Measurements from ENCODE around the gene PCYT1B. TPM values are rescaled to one million over a fixed set of nuclear protein-coding genes. Genes with fewer than 3 reads are reported as not detected.
A peak's percentile ranks its signal among the peaks of the same experiment; 100 is the strongest.

Gene PCYT1B
- under 1 TPM; 0.14 to 0.24 TPM for total RNA-seq

- peak within 1 kb of the TSS; percentile 60 for H3K4me3 Mint-ChIP-seq
- CTCF ChIA-PET, result interaction anchor here (1.3 kb wide), 1 partner anchor 29 kb away, joined by 6 read pairs; no protein-coding TSS in a partner anchor
- H3K36me3 Mint-ChIP-seq, result no peaks in the 10 kb centered on the region
- H3K27ac Mint-ChIP-seq, result no peak within 1 kb of the TSS
- POLR2A ChIA-PET, result no interaction called here
- intact Hi-C loops (cut with micrococcal nuclease), result loop anchor here (5.0 kb wide), 1 partner anchor 35 kb away; no protein-coding TSS in a partner anchor
- no peaks in the 10 kb centered on the region for H3K9me3 Mint-ChIP-seq
- H3K4me1 Mint-ChIP-seq (ENCODE audit: low read depth), result peaks cover 14% of the 10 kb centered on the region
- H3K27me3 Mint-ChIP-seq, result peaks cover 12% of the 10 kb centered on the region
- DNase-seq, result peak; percentile 71
Observed at GRCh38 chrX:24647257-24648058, at the start of gene PCYT1B. Gene PCYT1B (minus strand): TSS chrX:24647347. CDS start chrX:24647105, 242 bp downstream.

GRCh38 chrX:24696294-24696693 is 49.1 kb upstream of the PCYT1B start:
- Mint-ChIP-seq H3K4me1 (ENCODE audit: low read depth) (peaks cover 24% of the 10 kb centered on the region), H3K36me3 (peaks cover 19% of the 10 kb centered on the region), H3K27ac (no peak overlapping the region), H3K9me3 (no peaks in the 10 kb centered on the region), H3K4me3 (no peak overlapping the region), H3K27me3 (no peaks in the 10 kb centered on the region)
- POLR2A ChIA-PET, result no interaction called here
- CTCF ChIA-PET, result no interaction called here
- no peak for DNase-seq
- intact Hi-C loops (cut with micrococcal nuclease), result no loop called here

- Mint-ChIP-seq H3K27me3 (no peaks in the 10 kb centered on the region), H3K36me3 (peaks cover 17% of the 10 kb centered on the region), H3K4me1 (ENCODE audit: low read depth) (peaks cover 24% of the 10 kb centered on the region), H3K27ac (peak overlapping the region; percentile 89), H3K9me3 (no peaks in the 10 kb centered on the region), H3K4me3 (peak overlapping the region; percentile 87)
- intact Hi-C loops (cut with micrococcal nuclease), result no loop called here
- CTCF ChIA-PET, result interaction anchor here (0.7 to 1.9 kb wide), 3 partner anchors 18 to 323 kb away, joined by 3 to 5 read pairs (median 4); no protein-coding TSS in a partner anchor
- no peak for DNase-seq
- POLR2A ChIA-PET, result no interaction called here
Observed at GRCh38 chrX:24694825-24695224, 47.7 kb upstream of the PCYT1B start.

- ChIA-PET CTCF (interaction anchor here (1.9 kb wide), 1 partner anchor 298 kb away, joined by 4 read pairs; no protein-coding TSS in a partner anchor), POLR2A (no interaction called here)
- peak; percentile 89 for DNase-seq
- intact Hi-C loops (cut with micrococcal nuclease), result loop anchor here (1.0 kb wide), 1 partner anchor 10 kb away; no protein-coding TSS in a partner anchor
- Mint-ChIP-seq H3K4me3 (peak within 1 kb of the TSS; percentile 87), H3K27ac (peak within 1 kb of the TSS; percentile 89), H3K36me3 (peaks cover 16% of the 10 kb centered on the region), H3K9me3 (no peaks in the 10 kb centered on the region), H3K27me3 (no peaks in the 10 kb centered on the region), H3K4me1 (ENCODE audit: low read depth) (peaks cover 24% of the 10 kb centered on the region)
Observed at GRCh38 chrX:24693453-24694202, 46.5 kb upstream of the PCYT1B start, which contains the start of gene POLA1. Gene POLA1 (plus strand): TSS chrX:24693918. CDS start chrX:24693962, 44 bp downstream.

GRCh38 chrX:24692305-24692704 is 45.2 kb upstream of the PCYT1B start:
- intact Hi-C loops (cut with micrococcal nuclease), result no loop called here
- no peak for DNase-seq
- POLR2A ChIA-PET, result no interaction called here

GRCh38 chrX:24684048-24684447 is 36.9 kb upstream of the PCYT1B start:
- H3K36me3 Mint-ChIP-seq, result no peaks in the 10 kb centered on the region
- intact Hi-C loops (cut with micrococcal nuclease), result loop anchor here (5.0 kb wide), 2 partner anchors 37 to 172 kb away; partner anchors contain the start of gene PCYT1B
- no peak overlapping the region for H3K27ac Mint-ChIP-seq

More at GRCh38 chrX:24692305-24692704, 45.2 kb upstream of the PCYT1B start:
- H3K27me3 Mint-ChIP-seq, result no peaks in the 10 kb centered on the region
- CTCF ChIA-PET, result no interaction called here
- peaks cover 16% of the 10 kb centered on the region for H3K36me3 Mint-ChIP-seq
- peaks cover 24% of the 10 kb centered on the region for H3K4me1 Mint-ChIP-seq (ENCODE audit: low read depth)
- no peak overlapping the region for H3K4me3 Mint-ChIP-seq
- H3K9me3 Mint-ChIP-seq, result no peaks in the 10 kb centered on the region
- H3K27ac Mint-ChIP-seq, result no peak overlapping the region

GRCh38 chrX:24682739-24683432 is 35.7 kb upstream of the PCYT1B start:
- no peak overlapping the region for H3K4me3 Mint-ChIP-seq
- peak overlapping the region; percentile 58 for H3K27ac Mint-ChIP-seq
- H3K36me3 Mint-ChIP-seq, result no peaks in the 10 kb centered on the region
- DNase-seq, result peak; percentile 58
- POLR2A ChIA-PET, result interaction anchor here (1.7 kb wide), 1 partner anchor 20 kb away, joined by 7 read pairs; no protein-coding TSS in a partner anchor
- peaks cover 9% of the 10 kb centered on the region for H3K9me3 Mint-ChIP-seq
- H3K27me3 Mint-ChIP-seq, result peaks cover 2% of the 10 kb centered on the region
- CTCF ChIA-PET, result no interaction called here
- intact Hi-C loops (cut with micrococcal nuclease), result loop anchor here (1.0 to 5.0 kb wide), 4 partner anchors 10 to 203 kb away; partner anchors contain the start of genes PCYT1B and POLA1
- H3K4me1 Mint-ChIP-seq (ENCODE audit: low read depth), result peaks cover 16% of the 10 kb centered on the region

More at GRCh38 chrX:24684048-24684447, 36.9 kb upstream of the PCYT1B start:
- Mint-ChIP-seq H3K9me3 (peaks cover 9% of the 10 kb centered on the region), H3K4me1 (ENCODE audit: low read depth) (peaks cover 16% of the 10 kb centered on the region), H3K4me3 (no peak overlapping the region), H3K27me3 (no peaks in the 10 kb centered on the region)
- no peak for DNase-seq
- ChIA-PET POLR2A (no interaction called here), CTCF (no interaction called here)

- peaks cover 2% of the 10 kb centered on the region for H3K27me3 Mint-ChIP-seq
- peak; percentile 10 for DNase-seq
- no peaks in the 10 kb centered on the region for H3K9me3 Mint-ChIP-seq
- intact Hi-C loops (cut with micrococcal nuclease), result no loop called here
- peaks cover 1% of the 10 kb centered on the region for H3K4me1 Mint-ChIP-seq (ENCODE audit: low read depth)
- ChIA-PET POLR2A (no interaction called here), CTCF (interaction anchor here (0.7 to 2.1 kb wide), 9 partner anchors 10 to 71 kb away, joined by 3 to 7 read pairs (median 4); partner anchors contain the start of gene PCYT1B)
- H3K36me3 Mint-ChIP-seq, result no peaks in the 10 kb centered on the region
- no peak overlapping the region for H3K27ac Mint-ChIP-seq
- H3K4me3 Mint-ChIP-seq, result no peak overlapping the region
Observed at GRCh38 chrX:24676403-24677024, 29.4 kb upstream of the PCYT1B start.

GRCh38 chrX:24673424-24673823 is 26.3 kb upstream of the PCYT1B start:
- Mint-ChIP-seq H3K4me1 (ENCODE audit: low read depth) (no peaks in the 10 kb centered on the region), H3K27me3 (no peaks in the 10 kb centered on the region), H3K9me3 (no peaks in the 10 kb centered on the region), H3K27ac (no peak overlapping the region), H3K36me3 (no peaks in the 10 kb centered on the region), H3K4me3 (no peak overlapping the region)
- intact Hi-C loops (cut with micrococcal nuclease), result no loop called here
- POLR2A ChIA-PET, result no interaction called here
- CTCF ChIA-PET, result no interaction called here
- DNase-seq, result no peak

GRCh38 chrX:24672701-24673190 is 25.6 kb upstream of the PCYT1B start:
- Mint-ChIP-seq H3K27me3 (no peaks in the 10 kb centered on the region), H3K4me1 (ENCODE audit: low read depth) (no peaks in the 10 kb centered on the region), H3K9me3 (no peaks in the 10 kb centered on the region), H3K27ac (no peak overlapping the region), H3K36me3 (no peaks in the 10 kb centered on the region), H3K4me3 (no peak overlapping the region)
- ChIA-PET POLR2A (no interaction called here), CTCF (no interaction called here)
- intact Hi-C loops (cut with micrococcal nuclease), result no loop called here
- no peak for DNase-seq

GRCh38 chrX:24668111-24668510 is 21.0 kb upstream of the PCYT1B start:
- ChIA-PET POLR2A (no interaction called here), CTCF (no interaction called here)
- Mint-ChIP-seq H3K9me3 (no peaks in the 10 kb centered on the region), H3K27ac (no peak overlapping the region), H3K4me3 (no peak overlapping the region), H3K4me1 (ENCODE audit: low read depth) (no peaks in the 10 kb centered on the region), H3K27me3 (no peaks in the 10 kb centered on the region), H3K36me3 (no peaks in the 10 kb centered on the region)
- DNase-seq, result no peak
- intact Hi-C loops (cut with micrococcal nuclease), result no loop called here
